WTC11 (cell line): ENCODE data around the gene SYCP3. TPM values are rescaled to one million over a fixed set of nuclear protein-coding genes. Genes with fewer than 3 reads are reported as not detected.

ENCODE experiments used
- ATAC-seq: fragments of 200-7000 bp; cut with Tn5 transposase; 2 replicates; pipeline ENCODE4 v1.10.0; 2021; ENCODE audit warnings: mild to moderate bottlenecking, moderate library complexity
- CTCF ChIA-PET: fragments of 300-600 bp; sonication (Branson Sonifier 250); formaldehyde crosslinking; loops from one replicate; lab custom pipeline; 2021; ENCODE audit warnings: antibody characterized with exemption; lab: Charles Lee
- POLR2A ChIA-PET: fragments of 350-600 bp; sonication (Branson Sonifier 250); formaldehyde crosslinking; loops from one replicate; lab custom pipeline; 2021; ENCODE audit warnings: antibody characterized with exemption; lab: Charles Lee
- DNase-seq: peaks from one replicate; pipeline ENCODE4 v3.0.0; 2021; ENCODE audit warnings: low spot score
- H3K27ac Mint-ChIP-seq: 2 replicates; pipeline ENCODE4 v1.8.0; 2021; ENCODE audit warnings: mixed read lengths
- H3K27me3 Mint-ChIP-seq: 2 replicates; pipeline ENCODE4 v1.8.0; 2021; ENCODE audit warnings: low read depth, mild to moderate bottlenecking, moderate library complexity, mixed read lengths
- H3K36me3 Mint-ChIP-seq: 2 replicates; pipeline ENCODE4 v1.8.0; 2021; ENCODE audit warnings: mixed read lengths
- H3K4me1 Mint-ChIP-seq: 2 replicates; pipeline ENCODE4 v1.8.0; 2022; ENCODE audit warnings: mixed read lengths
- H3K4me3 Mint-ChIP-seq: 2 replicates; pipeline ENCODE4 v1.8.0; 2021; ENCODE audit warnings: mild to moderate bottlenecking, moderate library complexity, mixed read lengths
- H3K9me3 Mint-ChIP-seq: 2 replicates; pipeline ENCODE4 v1.8.0; 2021; ENCODE audit warnings: mixed read lengths
- CBFB ChIP-seq: sonication (generic); formaldehyde crosslinking; IDR thresholded peaks from 2 replicates; pipeline ENCODE4 v1.8.1; 2022; ENCODE audit warnings: mild to moderate bottlenecking, low read depth, missing genetic modification reagents
- EMX1 ChIP-seq: fragments of 250-450 bp; sonication (Bioruptor Pico); IDR thresholded peaks from 2 replicates; pipeline ENCODE4 v1.8.0; 2021; ENCODE audit warnings: mild to moderate bottlenecking
- ETV6 ChIP-seq: sonication (generic); formaldehyde crosslinking; IDR thresholded peaks from 2 replicates; pipeline ENCODE4 v1.8.1; 2022; ENCODE audit warnings: mild to moderate bottlenecking, missing genetic modification reagents
- NFYB ChIP-seq: sonication (generic); formaldehyde crosslinking; conservative IDR thresholded peaks from 2 replicates; pipeline ENCODE4 v1.8.0; 2022; ENCODE audit warnings: low read depth, missing genetic modification reagents
- PRRX2 ChIP-seq: fragments of 250-450 bp; sonication (Bioruptor Pico); IDR thresholded peaks from 2 replicates; pipeline ENCODE4 v1.8.0; 2021; ENCODE audit warnings: mild to moderate bottlenecking
- SOX15 ChIP-seq: fragments of 250-450 bp; sonication (Bioruptor Pico); IDR thresholded peaks from 2 replicates; pipeline ENCODE4 v1.9.0; 2021; ENCODE audit warnings: mild to moderate bottlenecking
- TP53 ChIP-seq: sonication (generic); formaldehyde crosslinking; IDR thresholded peaks from 2 replicates; pipeline ENCODE4 v1.8.1; 2023; ENCODE audit warnings: mild to moderate bottlenecking, missing genetic modification reagents
- ZNF219 ChIP-seq: sonication (generic); formaldehyde crosslinking; IDR thresholded peaks from 2 replicates; pipeline ENCODE4 v1.8.0; 2023; ENCODE audit warnings: missing genetic modification reagents, mild to moderate bottlenecking, borderline replicate concordance
- ZNF416 ChIP-seq: fragments of 250-450 bp; sonication (Bioruptor Pico); IDR thresholded peaks from 2 replicates; pipeline ENCODE4 v1.9.0; 2021; ENCODE audit warnings: mild to moderate bottlenecking, inconsistent platforms
- total RNA-seq: library from RNA; stranded (reverse); gene quantifications from 3 replicates; pipeline ENCODE4 v1.2.3, GENCODE V29; 2021
- TF ChIP-seq, protein P1 (sequence below): sonication (generic); formaldehyde crosslinking; IDR thresholded peaks from 2 replicates; pipeline ENCODE4 v1.8.0; 2022; ENCODE audit warnings: mild to moderate bottlenecking, missing genetic modification reagents
- TF ChIP-seq, protein P2 (sequence below): sonication (generic); formaldehyde crosslinking; IDR thresholded peaks from 2 replicates; pipeline ENCODE4 v1.8.0; 2023; ENCODE audit warnings: missing genetic modification reagents, mild to moderate bottlenecking, borderline replicate concordance
- TF ChIP-seq, protein P3 (sequence below): sonication (generic); formaldehyde crosslinking; conservative IDR thresholded peaks from 2 replicates; pipeline ENCODE4 v1.8.1; 2023; ENCODE audit warnings: mild to moderate bottlenecking, low read depth, missing genetic modification reagents, moderate library complexity
- TF ChIP-seq, protein P4 (sequence below): fragments of 200-600 bp; IDR thresholded peaks from 2 replicates; pipeline ENCODE4 v1.8.0; 2022; ENCODE audit warnings: antibody characterized with exemption
- TF ChIP-seq, protein P5 (sequence below): sonication (generic); formaldehyde crosslinking; IDR thresholded peaks from 2 replicates; pipeline ENCODE4 v1.8.0; 2022; ENCODE audit warnings: mild to moderate bottlenecking, missing genetic modification reagents

The SYCP3 gene
- total RNA-seq, 1 experiment from 2014 or later = 0.15 TPM

DNA sequence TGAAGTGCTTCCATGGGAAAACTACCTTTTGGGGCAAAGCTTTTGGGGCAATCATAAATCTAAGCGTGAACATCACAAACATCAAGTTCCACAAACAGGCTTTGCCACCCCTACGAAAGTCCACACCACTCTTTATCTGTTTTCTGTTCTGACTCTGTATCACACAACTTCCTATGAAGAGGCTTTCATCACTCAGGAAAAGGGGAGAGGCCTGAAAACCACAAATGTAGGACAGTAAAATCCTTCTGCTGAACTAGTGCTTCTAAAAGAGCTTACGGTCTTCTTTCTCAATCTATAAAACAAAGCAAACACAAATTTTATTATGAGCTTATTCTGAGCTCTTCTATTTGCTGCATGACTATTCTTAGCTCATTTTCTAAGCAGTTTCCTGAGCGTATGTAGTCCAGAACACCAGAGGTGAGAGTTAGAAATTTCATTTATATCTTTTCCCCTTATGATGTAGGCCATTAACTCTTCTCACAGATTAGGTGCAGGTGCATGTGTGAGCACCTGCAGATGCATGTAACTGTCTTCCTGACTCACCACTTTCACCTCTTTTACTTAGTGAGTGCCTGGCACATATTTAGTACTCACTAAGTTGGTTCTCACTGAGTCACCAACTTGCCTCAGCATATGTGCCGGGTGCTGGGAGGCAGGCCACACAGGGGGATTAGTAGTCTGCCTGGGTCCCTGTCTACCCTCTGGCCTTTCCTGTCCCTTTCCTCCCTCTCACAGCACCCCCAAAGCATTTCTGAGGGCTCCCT, 32.9 kb upstream of the SYCP3 start:
- ATAC-seq (no peak), DNase-seq (no peak)
- H3K4me1 Mint-ChIP-seq = no peaks in the 10 kb centered on the region
- POLR2A ChIA-PET = no interaction called here
- H3K27me3 Mint-ChIP-seq = no peaks in the 10 kb centered on the region
- TF ChIP-seq, protein P1, sequence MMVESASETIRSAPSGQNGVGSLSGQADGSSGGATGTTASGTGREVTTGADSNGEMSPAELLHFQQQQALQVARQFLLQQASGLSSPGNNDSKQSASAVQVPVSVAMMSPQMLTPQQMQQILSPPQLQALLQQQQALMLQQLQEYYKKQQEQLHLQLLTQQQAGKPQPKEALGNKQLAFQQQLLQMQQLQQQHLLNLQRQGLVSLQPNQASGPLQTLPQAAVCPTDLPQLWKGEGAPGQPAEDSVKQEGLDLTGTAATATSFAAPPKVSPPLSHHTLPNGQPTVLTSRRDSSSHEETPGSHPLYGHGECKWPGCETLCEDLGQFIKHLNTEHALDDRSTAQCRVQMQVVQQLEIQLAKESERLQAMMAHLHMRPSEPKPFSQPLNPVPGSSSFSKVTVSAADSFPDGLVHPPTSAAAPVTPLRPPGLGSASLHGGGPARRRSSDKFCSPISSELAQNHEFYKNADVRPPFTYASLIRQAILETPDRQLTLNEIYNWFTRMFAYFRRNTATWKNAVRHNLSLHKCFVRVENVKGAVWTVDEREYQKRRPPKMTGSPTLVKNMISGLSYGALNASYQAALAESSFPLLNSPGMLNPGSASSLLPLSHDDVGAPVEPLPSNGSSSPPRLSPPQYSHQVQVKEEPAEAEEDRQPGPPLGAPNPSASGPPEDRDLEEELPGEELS = no peak
- TF ChIP-seq EMX1 (CRISPR knock-in tag) (no peak), CBFB (CRISPR knock-in tag) (no peak), ZNF219 (CRISPR knock-in tag) (no peak), TP53 (CRISPR knock-in tag) (no peak), ETV6 (CRISPR knock-in tag) (no peak), ZNF416 (no peak), SOX15 (CRISPR knock-in tag) (no peak), PRRX2 (CRISPR knock-in tag) (no peak), NFYB (CRISPR knock-in tag) (no peak)
- TF ChIP-seq, protein P2, sequence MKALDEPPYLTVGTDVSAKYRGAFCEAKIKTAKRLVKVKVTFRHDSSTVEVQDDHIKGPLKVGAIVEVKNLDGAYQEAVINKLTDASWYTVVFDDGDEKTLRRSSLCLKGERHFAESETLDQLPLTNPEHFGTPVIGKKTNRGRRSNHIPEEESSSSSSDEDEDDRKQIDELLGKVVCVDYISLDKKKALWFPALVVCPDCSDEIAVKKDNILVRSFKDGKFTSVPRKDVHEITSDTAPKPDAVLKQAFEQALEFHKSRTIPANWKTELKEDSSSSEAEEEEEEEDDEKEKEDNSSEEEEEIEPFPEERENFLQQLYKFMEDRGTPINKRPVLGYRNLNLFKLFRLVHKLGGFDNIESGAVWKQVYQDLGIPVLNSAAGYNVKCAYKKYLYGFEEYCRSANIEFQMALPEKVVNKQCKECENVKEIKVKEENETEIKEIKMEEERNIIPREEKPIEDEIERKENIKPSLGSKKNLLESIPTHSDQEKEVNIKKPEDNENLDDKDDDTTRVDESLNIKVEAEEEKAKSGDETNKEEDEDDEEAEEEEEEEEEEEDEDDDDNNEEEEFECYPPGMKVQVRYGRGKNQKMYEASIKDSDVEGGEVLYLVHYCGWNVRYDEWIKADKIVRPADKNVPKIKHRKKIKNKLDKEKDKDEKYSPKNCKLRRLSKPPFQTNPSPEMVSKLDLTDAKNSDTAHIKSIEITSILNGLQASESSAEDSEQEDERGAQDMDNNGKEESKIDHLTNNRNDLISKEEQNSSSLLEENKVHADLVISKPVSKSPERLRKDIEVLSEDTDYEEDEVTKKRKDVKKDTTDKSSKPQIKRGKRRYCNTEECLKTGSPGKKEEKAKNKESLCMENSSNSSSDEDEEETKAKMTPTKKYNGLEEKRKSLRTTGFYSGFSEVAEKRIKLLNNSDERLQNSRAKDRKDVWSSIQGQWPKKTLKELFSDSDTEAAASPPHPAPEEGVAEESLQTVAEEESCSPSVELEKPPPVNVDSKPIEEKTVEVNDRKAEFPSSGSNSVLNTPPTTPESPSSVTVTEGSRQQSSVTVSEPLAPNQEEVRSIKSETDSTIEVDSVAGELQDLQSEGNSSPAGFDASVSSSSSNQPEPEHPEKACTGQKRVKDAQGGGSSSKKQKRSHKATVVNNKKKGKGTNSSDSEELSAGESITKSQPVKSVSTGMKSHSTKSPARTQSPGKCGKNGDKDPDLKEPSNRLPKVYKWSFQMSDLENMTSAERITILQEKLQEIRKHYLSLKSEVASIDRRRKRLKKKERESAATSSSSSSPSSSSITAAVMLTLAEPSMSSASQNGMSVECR (CRISPR knock-in tag) = no peak
- TF ChIP-seq, protein P3, sequence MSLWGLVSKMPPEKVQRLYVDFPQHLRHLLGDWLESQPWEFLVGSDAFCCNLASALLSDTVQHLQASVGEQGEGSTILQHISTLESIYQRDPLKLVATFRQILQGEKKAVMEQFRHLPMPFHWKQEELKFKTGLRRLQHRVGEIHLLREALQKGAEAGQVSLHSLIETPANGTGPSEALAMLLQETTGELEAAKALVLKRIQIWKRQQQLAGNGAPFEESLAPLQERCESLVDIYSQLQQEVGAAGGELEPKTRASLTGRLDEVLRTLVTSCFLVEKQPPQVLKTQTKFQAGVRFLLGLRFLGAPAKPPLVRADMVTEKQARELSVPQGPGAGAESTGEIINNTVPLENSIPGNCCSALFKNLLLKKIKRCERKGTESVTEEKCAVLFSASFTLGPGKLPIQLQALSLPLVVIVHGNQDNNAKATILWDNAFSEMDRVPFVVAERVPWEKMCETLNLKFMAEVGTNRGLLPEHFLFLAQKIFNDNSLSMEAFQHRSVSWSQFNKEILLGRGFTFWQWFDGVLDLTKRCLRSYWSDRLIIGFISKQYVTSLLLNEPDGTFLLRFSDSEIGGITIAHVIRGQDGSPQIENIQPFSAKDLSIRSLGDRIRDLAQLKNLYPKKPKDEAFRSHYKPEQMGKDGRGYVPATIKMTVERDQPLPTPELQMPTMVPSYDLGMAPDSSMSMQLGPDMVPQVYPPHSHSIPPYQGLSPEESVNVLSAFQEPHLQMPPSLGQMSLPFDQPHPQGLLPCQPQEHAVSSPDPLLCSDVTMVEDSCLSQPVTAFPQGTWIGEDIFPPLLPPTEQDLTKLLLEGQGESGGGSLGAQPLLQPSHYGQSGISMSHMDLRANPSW = no peak
- TF ChIP-seq, protein P4, sequence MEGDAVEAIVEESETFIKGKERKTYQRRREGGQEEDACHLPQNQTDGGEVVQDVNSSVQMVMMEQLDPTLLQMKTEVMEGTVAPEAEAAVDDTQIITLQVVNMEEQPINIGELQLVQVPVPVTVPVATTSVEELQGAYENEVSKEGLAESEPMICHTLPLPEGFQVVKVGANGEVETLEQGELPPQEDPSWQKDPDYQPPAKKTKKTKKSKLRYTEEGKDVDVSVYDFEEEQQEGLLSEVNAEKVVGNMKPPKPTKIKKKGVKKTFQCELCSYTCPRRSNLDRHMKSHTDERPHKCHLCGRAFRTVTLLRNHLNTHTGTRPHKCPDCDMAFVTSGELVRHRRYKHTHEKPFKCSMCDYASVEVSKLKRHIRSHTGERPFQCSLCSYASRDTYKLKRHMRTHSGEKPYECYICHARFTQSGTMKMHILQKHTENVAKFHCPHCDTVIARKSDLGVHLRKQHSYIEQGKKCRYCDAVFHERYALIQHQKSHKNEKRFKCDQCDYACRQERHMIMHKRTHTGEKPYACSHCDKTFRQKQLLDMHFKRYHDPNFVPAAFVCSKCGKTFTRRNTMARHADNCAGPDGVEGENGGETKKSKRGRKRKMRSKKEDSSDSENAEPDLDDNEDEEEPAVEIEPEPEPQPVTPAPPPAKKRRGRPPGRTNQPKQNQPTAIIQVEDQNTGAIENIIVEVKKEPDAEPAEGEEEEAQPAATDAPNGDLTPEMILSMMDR = no peak
- TF ChIP-seq, protein P5, sequence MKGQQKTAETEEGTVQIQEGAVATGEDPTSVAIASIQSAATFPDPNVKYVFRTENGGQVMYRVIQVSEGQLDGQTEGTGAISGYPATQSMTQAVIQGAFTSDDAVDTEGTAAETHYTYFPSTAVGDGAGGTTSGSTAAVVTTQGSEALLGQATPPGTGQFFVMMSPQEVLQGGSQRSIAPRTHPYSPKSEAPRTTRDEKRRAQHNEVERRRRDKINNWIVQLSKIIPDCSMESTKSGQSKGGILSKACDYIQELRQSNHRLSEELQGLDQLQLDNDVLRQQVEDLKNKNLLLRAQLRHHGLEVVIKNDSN (CRISPR knock-in tag) = no peak
- no peak overlapping the region for H3K27ac Mint-ChIP-seq
- no peaks in the 10 kb centered on the region for H3K9me3 Mint-ChIP-seq
- H3K4me3 Mint-ChIP-seq = no peak overlapping the region
- peaks cover 12% of the 10 kb centered on the region for H3K36me3 Mint-ChIP-seq
- CTCF ChIA-PET = interaction anchor here (0.7 to 3.1 kb wide), 4 partner anchors 13 to 365 kb away, joined by 3 to 71 read pairs (median 29); partner anchors contain the start of genes ARL1 and GNPTAB
